Activated T-helper 9 cell treated with anti-CD3 and anti-CD28 coated beads, Interleukin-2, amount 50 U/mL, for 16 hours (primary cell): ENCODE results near the gene NPAT.

Experiments used
- DNase-seq: peaks from one replicate; pipeline ENCODE4 v3.0.0-alpha.2; 2020; ENCODE audit warnings: low read depth

NPAT gene

DNA sequence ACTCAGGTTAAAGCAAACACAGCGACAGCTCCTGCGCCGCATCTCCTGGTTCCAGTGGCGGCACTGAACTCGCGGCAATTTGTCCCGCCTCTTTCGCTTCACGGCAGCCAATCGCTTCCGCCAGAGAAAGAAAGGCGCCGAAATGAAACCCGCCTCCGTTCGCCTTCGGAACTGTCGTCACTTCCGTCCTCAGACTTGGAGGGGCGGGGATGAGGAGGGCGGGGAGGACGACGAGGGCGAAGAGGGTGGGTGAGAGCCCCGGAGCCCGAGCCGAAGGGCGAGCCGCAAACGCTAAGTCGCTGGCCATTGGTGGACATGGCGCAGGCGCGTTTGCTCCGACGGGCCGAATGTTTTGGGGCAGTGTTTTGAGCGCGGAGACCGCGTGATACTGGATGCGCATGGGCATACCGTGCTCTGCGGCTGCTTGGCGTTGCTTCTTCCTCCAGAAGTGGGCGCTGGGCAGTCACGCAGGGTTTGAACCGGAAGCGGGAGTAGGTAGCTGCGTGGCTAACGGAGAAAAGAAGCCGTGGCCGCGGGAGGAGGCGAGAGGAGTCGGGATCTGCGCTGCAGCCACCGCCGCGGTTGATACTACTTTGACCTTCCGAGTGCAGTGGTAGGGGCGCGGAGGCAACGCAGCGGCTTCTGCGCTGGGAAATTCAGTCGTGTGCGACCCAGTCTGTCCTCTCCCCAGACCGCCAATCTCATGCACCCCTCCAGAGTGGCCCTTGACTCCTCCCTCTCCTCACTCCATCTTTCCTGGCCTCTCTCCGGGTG lies at the start of gene NPAT, which contains the start of gene ATM:
NPAT (minus strand) TSS at position 65 of the 774 bp plus-strand sequence. CDS start 102 bp downstream, outside the sequence.
ATM (plus strand) TSS at position 494 of the 774 bp plus-strand sequence. CDS start 4,558 bp downstream, outside the sequence.
- peak; percentile 99 for DNase-seq

DNA sequence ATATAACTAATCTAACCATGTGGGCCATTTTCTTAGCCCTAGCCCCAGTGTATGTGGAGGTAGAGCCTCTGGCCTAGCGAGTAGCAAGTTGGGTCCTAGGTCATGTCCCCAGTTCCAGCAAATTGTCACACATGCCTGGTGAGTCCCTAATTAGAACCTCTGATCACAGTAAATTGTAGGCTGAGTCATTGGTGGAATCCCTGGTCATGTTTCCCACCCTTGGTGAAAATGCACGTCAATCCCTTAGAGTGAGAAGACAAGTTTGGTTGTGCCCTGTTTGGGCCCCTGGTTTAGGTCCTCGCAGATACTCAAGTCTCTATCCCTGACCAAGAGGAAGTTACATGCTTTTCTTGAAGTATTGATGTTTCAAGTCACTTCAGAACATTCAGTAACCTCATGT lies 47.1 kb upstream of the NPAT start:
- no peak for DNase-seq

DNA sequence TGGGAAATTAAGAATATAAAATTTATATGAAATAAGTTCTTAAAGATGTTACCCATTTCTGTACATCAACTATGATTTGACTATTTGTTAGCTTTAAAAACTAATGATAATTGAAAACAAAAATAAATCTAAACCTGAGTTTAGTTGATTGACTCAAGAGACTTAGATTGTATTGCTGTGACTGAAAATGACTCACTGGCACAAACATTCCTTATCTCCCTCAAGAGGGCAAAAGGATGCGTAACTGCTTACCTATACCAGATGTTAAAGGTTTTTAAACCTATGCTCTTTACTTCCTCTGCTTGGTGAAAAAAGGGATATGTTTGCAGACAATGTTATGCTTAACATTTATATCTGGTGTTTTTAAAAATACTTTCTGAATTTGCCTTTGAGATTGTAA lies 30.7 kb upstream of the NPAT start:
- no peak for DNase-seq

- DNase-seq = no peak
Measured at GRCh38 chr11:108246885-108247284, 24.4 kb upstream of the NPAT start.

DNA sequence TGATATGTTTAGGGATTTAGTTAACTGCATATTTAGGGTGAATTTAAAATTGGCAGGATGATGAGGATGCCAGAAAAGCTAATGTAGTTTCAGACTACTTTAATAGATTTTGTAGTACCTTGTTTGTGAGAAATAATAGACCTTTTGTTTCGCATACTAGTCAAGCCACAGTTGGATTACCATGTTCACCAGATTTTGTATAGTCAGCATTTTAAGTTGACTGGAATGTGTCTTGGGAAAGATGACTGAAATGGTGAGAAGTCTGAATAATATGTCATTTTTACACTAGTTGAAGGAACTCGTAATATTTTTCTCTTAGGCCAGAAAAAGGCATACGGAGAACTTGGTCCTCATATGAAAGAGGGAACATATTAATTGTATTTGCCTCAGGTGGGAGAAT lies 23.9 kb upstream of the NPAT start:
- no peak for DNase-seq

DNA sequence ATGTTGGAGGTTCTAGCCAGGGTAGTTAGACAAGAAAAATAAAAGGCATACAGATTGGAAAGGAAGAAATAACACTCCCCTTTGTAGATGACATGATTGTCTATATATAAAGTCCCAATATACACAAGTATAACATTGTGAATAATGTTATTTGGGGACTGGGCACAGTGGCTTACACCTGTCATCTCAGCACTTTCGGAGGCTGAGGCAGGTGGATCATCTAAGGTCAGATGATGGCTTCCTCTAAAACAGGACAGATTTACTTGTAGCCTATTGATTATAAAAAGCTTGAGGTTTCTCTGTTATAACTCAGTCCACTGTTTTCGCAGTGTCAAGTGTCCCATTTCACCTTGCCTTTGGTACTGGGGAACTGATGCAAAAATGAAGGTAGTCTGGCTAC lies 20.0 kb upstream of the NPAT start:
- DNase-seq = no peak

DNA sequence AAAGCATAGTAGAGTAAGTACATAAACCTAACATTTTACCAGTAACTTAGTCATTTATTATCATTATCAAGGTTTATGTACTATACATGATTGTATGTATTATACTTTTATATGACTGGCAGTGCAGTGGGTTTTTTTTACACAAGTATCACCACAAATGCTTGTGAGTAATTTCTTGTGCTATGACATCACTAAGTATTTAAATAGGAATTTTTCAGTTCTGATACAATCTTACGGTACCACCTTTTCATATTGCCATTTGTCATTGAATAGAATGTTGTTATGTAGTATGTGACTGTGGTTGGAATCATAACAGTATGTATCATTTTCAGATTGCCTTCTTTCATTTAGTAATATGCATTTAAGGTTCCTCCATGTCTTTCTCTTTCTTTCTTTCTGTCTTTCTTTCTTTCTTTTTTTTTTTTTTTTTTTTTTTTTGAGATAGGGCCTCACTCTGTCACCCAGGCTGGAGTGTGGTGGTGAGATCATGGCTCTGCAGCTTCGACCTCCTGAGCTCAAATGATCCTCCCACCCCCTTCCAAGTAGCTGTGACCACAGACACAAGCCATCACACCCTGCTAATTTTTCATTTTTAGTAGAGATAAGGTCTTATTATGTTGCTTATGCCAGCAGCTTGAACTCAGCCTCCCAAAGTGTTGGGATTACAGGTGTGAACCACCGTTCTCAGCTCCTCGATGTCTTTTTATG lies 19.0 kb upstream of the NPAT start:
- peak; percentile 29 for DNase-seq

GRCh38 chr11:108239076-108239475 lies 16.6 kb upstream of the NPAT start:
- no peak for DNase-seq

GRCh38 chr11:108237058-108237481 lies 14.6 kb upstream of the NPAT start:
- DNase-seq = no peak

- DNase-seq = no peak
Measured at GRCh38 chr11:108235633-108236032, 13.2 kb upstream of the NPAT start.

DNA sequence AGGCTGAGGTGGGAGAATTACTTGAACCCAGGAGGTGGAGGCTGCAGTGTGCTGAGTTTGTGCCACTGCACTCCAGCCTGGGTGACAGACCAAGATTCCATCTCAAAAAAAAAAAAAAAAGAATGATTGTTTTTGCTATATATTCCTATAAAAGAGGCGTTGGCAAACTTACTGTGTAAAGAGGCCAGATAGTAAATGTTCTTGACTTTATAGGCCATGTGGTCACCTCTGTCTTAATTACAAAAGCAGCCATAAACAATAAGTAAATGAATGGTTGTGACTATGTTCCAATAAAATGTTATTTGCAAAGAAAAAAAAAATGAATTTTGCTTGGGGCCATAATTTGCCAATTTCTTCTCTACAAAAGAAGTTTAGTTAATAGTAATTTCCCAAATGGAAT lies 12.8 kb upstream of the NPAT start:
- DNase-seq = no peak

DNA sequence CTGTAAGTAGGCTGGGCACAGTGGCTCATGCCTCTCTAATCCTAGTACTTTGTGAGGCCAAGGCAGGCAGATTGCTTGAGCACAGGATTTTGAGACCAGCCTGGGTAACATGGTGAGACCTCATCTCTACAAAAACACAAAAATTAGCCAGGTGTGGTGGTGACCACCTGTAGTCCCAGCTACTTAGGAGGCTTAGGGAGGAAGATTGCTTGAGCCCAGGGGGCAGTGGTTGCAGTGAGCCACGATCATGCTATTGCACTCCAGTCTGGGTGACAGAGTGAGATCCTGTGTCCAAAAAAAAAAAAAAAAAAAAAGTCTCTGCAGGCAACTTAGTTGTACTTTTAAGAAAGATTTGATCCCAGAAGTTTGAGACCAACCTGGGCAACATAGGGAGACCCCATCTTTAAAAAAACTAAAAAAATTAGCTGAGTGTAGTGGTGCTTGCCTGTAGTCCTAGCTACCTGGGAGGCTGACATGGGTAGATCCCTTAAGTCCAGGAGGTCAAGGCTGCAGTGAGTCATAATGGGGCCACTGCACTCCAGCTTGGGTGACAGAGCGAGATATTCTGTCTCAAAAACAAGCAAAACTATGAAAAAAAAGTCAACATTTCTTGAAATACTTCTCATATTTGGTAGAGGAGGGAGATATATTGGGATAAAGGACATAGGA lies 11.0 kb upstream of the NPAT start:
- no peak for DNase-seq

DNA sequence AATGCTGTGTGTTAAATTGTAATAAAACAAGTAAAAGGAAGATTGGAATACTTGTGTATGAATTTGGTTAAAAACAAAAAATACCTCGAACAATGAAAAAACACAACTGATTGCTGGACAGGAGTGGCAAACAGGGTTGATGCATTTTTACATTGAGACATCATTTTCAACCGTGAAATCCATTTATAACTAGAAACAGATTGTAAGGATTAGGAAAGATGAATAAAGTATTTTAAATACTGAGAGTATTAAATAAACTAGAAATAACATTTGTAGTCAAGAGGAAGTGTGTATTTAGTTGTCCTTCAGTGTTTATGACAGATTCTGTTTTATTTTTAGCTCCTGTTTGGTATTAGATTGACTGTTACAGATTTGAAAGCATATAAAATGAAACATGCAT lies 5.8 kb upstream of the NPAT start:
- no peak for DNase-seq

GRCh38 chr11:108226036-108226435 lies 3.6 kb upstream of the NPAT start:
- no peak for DNase-seq

DNA sequence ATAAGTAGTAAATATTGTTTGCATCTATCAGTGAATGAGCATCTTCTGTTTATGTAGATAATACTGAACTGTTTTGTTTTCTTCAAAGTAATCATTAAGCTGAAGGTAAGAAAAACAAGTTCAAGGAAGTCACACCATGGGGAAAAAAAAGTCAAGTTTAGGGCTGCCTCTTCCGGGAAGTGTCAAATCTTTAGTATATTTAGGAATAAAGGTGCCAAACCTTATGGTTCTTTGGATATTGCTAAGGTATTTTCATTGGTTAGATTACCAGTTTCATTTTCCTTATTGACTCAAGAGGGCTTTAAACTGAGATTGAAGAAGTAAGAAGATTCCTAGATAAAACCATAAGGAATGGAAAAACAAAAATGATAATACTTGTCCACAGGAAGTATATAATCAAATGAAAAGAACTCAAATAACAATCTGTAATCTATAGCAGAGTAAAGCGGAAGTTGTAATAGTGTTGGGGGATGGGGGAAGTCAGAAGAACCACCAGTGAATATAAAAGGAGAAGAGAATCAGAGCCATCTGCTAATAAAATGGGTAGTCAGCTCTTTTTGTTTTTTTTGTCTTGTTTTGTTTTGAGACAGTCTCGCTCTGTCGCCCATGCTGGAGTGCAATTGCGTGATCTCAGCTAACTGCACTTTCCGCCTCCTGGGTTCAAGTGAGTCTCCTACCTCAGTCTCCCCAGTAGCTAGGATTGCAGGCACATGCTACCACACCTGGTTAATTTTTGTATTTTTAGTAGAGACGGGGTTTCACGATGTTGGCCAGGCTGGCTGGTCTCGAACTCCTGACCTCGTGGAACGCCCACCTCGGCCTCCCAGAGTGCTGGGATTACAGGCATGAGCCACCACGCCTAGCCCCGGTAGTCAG lies 2.7 kb upstream of the NPAT start:
- DNase-seq = peak; percentile 10

DNA sequence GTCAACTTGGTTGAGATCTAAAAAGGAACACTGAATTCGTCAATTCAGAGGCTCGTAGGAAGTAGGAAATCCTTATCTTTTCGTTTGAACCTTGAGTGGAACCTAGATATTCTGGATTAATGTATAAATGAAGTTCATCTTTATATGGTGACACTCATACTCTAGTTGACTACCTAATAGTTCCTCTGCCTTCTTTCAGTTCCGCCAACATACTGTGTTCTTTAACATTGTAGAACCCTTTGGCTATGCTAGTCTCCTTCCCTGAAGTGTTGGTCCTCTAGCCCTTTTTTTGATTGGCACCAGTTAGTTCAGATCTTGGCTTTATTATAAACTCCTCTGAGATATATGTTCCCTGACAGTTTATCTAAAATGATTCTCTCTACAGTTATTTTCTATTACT lies 1.9 kb upstream of the NPAT start:
- no peak for DNase-seq

- DNase-seq = peak; percentile 12
Measured at GRCh38 chr11:108223348-108224149, 1.1 kb upstream of the NPAT start.

GRCh38 chr11:108221911-108222573 lies 396 bp downstream of the NPAT start:
- peak; percentile 32 for DNase-seq

DNA sequence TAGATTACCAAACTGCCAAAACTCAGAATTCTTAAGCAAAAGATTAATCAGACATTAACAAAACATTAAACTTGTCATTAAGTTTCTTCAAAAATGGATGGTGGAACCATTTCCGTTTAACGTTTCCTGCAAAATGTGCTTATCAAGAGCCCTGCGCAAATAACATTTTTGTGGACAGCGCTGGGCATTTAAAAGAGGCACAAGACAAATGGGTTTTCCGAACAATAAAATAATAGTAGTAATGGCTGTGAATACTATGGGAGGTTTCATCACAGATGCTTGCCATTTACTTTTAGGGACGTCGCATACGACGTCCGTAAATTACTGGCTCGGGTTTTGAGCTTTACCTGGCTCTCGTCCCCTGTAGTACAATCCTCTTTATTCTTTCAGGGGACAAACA lies 1.1 kb downstream of the NPAT start:
- DNase-seq = no peak

GRCh38 chr11:108220721-108221336 lies 1.6 kb downstream of the NPAT start:
- DNase-seq = no peak
